Vagina (tissue), 2 donors: ENCODE measurements around the gene CCL13. TPM values are rescaled to one million over a fixed set of nuclear protein-coding genes. Genes with fewer than 3 reads are reported as not detected.

ENCODE experiments used
- DNase-seq, 2 donors: peaks; one replicate each; pipeline ENCODE4 v3.0.0-alpha.2; 2017; ENCODE audit errors: extremely low spot score in 2 of 2
- H3K27ac ChIP-seq: fragments of 200-600 bp; sonication (generic); one replicate; pipeline ENCODE4 v1.5.1; 2019
- H3K27me3 ChIP-seq: fragments of 200-600 bp; sonication (generic); one replicate; pipeline ENCODE4 v1.5.1; 2019
- H3K36me3 ChIP-seq, 2 donors: fragments of 200-600 bp; sonication (generic); one replicate each; pipeline ENCODE4 v1.5.1; 2017 to 2019
- H3K4me1 ChIP-seq: fragments of 200-600 bp; sonication (generic); one replicate; pipeline ENCODE4 v1.5.1; 2019
- H3K4me3 ChIP-seq, 2 donors: fragments of 200-600 bp; sonication (generic); 1 replicate in 1 of 2; 2 replicates in 1 of 2; pipeline ENCODE4 v1.5.1; 2016 to 2019
- H3K9me3 ChIP-seq: fragments of 200-600 bp; sonication (generic); one replicate; pipeline ENCODE4 v1.5.1; 2019
- CTCF ChIP-seq, 3 experiments: fragments of 450-650 bp in 2 of 3; fragments of 200-600 bp in 1 of 3; sonication (generic) in 1 of 3; IDR thresholded peaks; one replicate each; pipeline ENCODE4 v1.5.1; 2017 to 2019; ENCODE audit warnings: antibody characterized with exemption in 3 of 3, mild to moderate bottlenecking in 2 of 3, moderate library complexity in 2 of 3
- POLR2A ChIP-seq, 2 donors: fragments of 450-650 bp; IDR thresholded peaks; one replicate each; pipeline ENCODE4 v1.6.1; 2017; ENCODE audit warnings: antibody characterized with exemption in 2 of 2, mild to moderate bottlenecking in 2 of 2, moderate library complexity in 2 of 2
- POLR2AphosphoS5 ChIP-seq, 2 donors: sonication (generic); formaldehyde crosslinking; IDR thresholded peaks; one replicate each; pipeline ENCODE4 v1.9.0; 2017; ENCODE audit warnings: antibody characterized with exemption in 2 of 2, mild to moderate bottlenecking in 2 of 2, low read depth in 1 of 2; ENCODE audit not compliant: insufficient read depth in 1 of 2
- intact Hi-C: fragments of 100-400 bp; cut with DNase I; formaldehyde crosslinking; loops from one replicate; pipeline ENCODE4 v1.15.1; 2023
- total RNA-seq: library from RNA; depleted of rRNA; stranded (reverse); fragments of >200 nt; gene quantifications from one replicate; pipeline ENCODE4 v1.2.3, GENCODE V29; 2016

The CCL13 gene
- total RNA-seq: 2.2 TPM

GRCh38 chr17:34356194-34356593, at the start of gene CCL13:
CCL13 (plus strand) TSS chr17:34356480; CDS start chr17:34356527, 47 bp downstream.
- TF ChIP-seq POLR2AphosphoS5 (IDR thresholded peaks at IDR 0.05; ENCODE audit: insufficient read depth in 1 of 2, low read depth in 1 of 2): no peak
- TF ChIP-seq CTCF (IDR thresholded peaks at IDR 0.05): no peak
- no peak for TF ChIP-seq POLR2A (IDR thresholded peaks at IDR 0.05)
- H3K27ac ChIP-seq: no peak within 1 kb of the TSS
- no peaks in the 10 kb centered on the region for H3K36me3 ChIP-seq

GRCh38 chr17:34307110-34307509, 49.2 kb upstream of the CCL13 start:
- H3K4me3 ChIP-seq: no peak overlapping the region
- no peaks in the 10 kb centered on the region for H3K9me3 ChIP-seq
- H3K4me1 ChIP-seq: peaks cover 29% of the 10 kb centered on the region
- DNase-seq: peak; percentile 40 to 60
- no peaks in the 10 kb centered on the region for H3K27me3 ChIP-seq
- H3K36me3 ChIP-seq: no peaks in the 10 kb centered on the region
- H3K27ac ChIP-seq: peak overlapping the region; percentile 4
- TF ChIP-seq POLR2AphosphoS5 (IDR thresholded peaks at IDR 0.05; ENCODE audit: insufficient read depth in 1 of 2, low read depth in 1 of 2) (peak in 1 of 2 donors; percentile 24), POLR2A (IDR thresholded peaks at IDR 0.05) (no peak), CTCF (IDR thresholded peaks at IDR 0.05) (no peak)
- intact Hi-C loops: no loop called here

More at GRCh38 chr17:34356194-34356593, at the start of gene CCL13:
- H3K4me1 ChIP-seq: no peaks in the 10 kb centered on the region
- intact Hi-C loops: no loop called here
- no peaks in the 10 kb centered on the region for H3K9me3 ChIP-seq
- no peak within 1 kb of the TSS for H3K4me3 ChIP-seq
- no peak for DNase-seq
- no peaks in the 10 kb centered on the region for H3K27me3 ChIP-seq

GRCh38 chr17:34308371-34308770, 47.9 kb upstream of the CCL13 start:
- Histone ChIP-seq H3K4me3 (no peak overlapping the region), H3K27me3 (no peaks in the 10 kb centered on the region), H3K27ac (no peak overlapping the region), H3K4me1 (peaks cover 41% of the 10 kb centered on the region), H3K36me3 (no peaks in the 10 kb centered on the region), H3K9me3 (no peaks in the 10 kb centered on the region)
- intact Hi-C loops: no loop called here
- TF ChIP-seq POLR2A (IDR thresholded peaks at IDR 0.05): no peak
- no peak for TF ChIP-seq POLR2AphosphoS5 (IDR thresholded peaks at IDR 0.05; ENCODE audit: insufficient read depth in 1 of 2, low read depth in 1 of 2)
- TF ChIP-seq CTCF (IDR thresholded peaks at IDR 0.05): no peak
- no peak for DNase-seq

- intact Hi-C loops: no loop called here
- TF ChIP-seq POLR2A (IDR thresholded peaks at IDR 0.05) (no peak), POLR2AphosphoS5 (IDR thresholded peaks at IDR 0.05; ENCODE audit: insufficient read depth in 1 of 2, low read depth in 1 of 2) (no peak), CTCF (IDR thresholded peaks at IDR 0.05) (no peak)
- peak; percentile 72 for DNase-seq
Measured at GRCh38 chr17:34311291-34311690, 45.0 kb upstream of the CCL13 start.

GRCh38 chr17:34312080-34312479, 44.2 kb upstream of the CCL13 start:
- H3K27ac ChIP-seq: peak overlapping the region; percentile 12
- intact Hi-C loops: loop anchor here (2.0 kb wide), 1 partner anchor 57 kb away; the partner anchor contains the start of gene CCL2
- H3K4me1 ChIP-seq: peaks cover 54% of the 10 kb centered on the region
- no peak overlapping the region for H3K4me3 ChIP-seq
- H3K27me3 ChIP-seq: no peaks in the 10 kb centered on the region
- no peaks in the 10 kb centered on the region for H3K36me3 ChIP-seq
- peak in 1 of 2 donors; percentile 79 for DNase-seq
- TF ChIP-seq POLR2A (IDR thresholded peaks at IDR 0.05) (no peak), POLR2AphosphoS5 (IDR thresholded peaks at IDR 0.05; ENCODE audit: insufficient read depth in 1 of 2, low read depth in 1 of 2) (peak in 1 of 2 donors; percentile 42), CTCF (IDR thresholded peaks at IDR 0.05) (no peak)
- H3K9me3 ChIP-seq: no peaks in the 10 kb centered on the region

More at GRCh38 chr17:34311291-34311690, 45.0 kb upstream of the CCL13 start:
- Histone ChIP-seq H3K4me3 (no peak overlapping the region), H3K27ac (no peak overlapping the region), H3K9me3 (no peaks in the 10 kb centered on the region), H3K27me3 (no peaks in the 10 kb centered on the region), H3K4me1 (peaks cover 60% of the 10 kb centered on the region), H3K36me3 (no peaks in the 10 kb centered on the region)
